SH-SY5Y (cell line): Measurements from ENCODE around the gene MOXD1.

Source experiments
- GATA2 ChIP-seq: IDR thresholded peaks from 2 replicates; pipeline ENCODE4 v1.6.1; 2011; ENCODE audit warnings: mild to moderate bottlenecking, low read depth, low read length
- GATA3 ChIP-seq: IDR thresholded peaks from 2 replicates; pipeline ENCODE4 v1.6.1; 2011; ENCODE audit warnings: low read depth, mild to moderate bottlenecking, low read length, moderate library complexity

GRCh38 chr6:132404330-132404729 lies 3.1 kb upstream of the MOXD1 start:
- TF ChIP-seq GATA2 (no peak), GATA3 (no peak)
